HL-60 (cell line): Measurements from ENCODE around the gene LENG9.

Experiments
- DNase-seq, 2 experiments: peaks; one replicate each; pipeline ENCODE4 v3.0.0-alpha.2; 2010 to 2020; ENCODE audit warnings: low read depth in 1 of 2, low spot score in 1 of 2
- H3K27ac ChIP-seq: fragments of 250-450 bp; sonication (Bioruptor Pico); replicated peaks from 2 replicates; pipeline ENCODE4 v1.5.1; 2020; ENCODE audit warnings: mild to moderate bottlenecking, moderate library complexity
- H3K27me3 ChIP-seq: fragments of 250-450 bp; sonication (Bioruptor Pico); 2 replicates; pipeline ENCODE4 v1.5.1; 2021; ENCODE audit warnings: mild to moderate bottlenecking, moderate library complexity; ENCODE audit not compliant: insufficient read depth, poor library complexity, severe bottlenecking
- H3K4me3 ChIP-seq: replicated peaks from 2 replicates; pipeline ENCODE4 v1.5.1; 2011; ENCODE audit warnings: mild to moderate bottlenecking, control low read depth, low read length; ENCODE audit not compliant: insufficient read depth
- GABPA ChIP-seq: IDR thresholded peaks from 2 replicates; pipeline ENCODE4 v1.6.1; 2012; ENCODE audit warnings: low read depth
- POLR2AphosphoS5 ChIP-seq: IDR thresholded peaks from 2 replicates; pipeline ENCODE4 v1.6.1; 2012; ENCODE audit warnings: low read depth
- REST ChIP-seq: IDR thresholded peaks from 2 replicates; pipeline ENCODE4 v1.6.1; 2012; ENCODE audit warnings: low read depth; ENCODE audit not compliant: insufficient replicate concordance
- SPI1 ChIP-seq: IDR thresholded peaks from 2 replicates; pipeline ENCODE4 v1.6.1; 2012; ENCODE audit warnings: low read depth, mild to moderate bottlenecking, borderline replicate concordance
- TF ChIP-seq, protein P1 (sequence below): IDR thresholded peaks from one replicate; pipeline ENCODE4 v1.5.1; 2011; ENCODE audit warnings: low read length, control low read depth, inconsistent platforms; ENCODE audit not compliant: insufficient read depth

LENG9 gene

GRCh38 chr19:54418930-54419800, 44.4 kb downstream of the LENG9 start:
- no peak overlapping the region for H3K27ac ChIP-seq
- H3K4me3 ChIP-seq, result no peak overlapping the region
- H3K27me3 ChIP-seq, result peaks cover 42% of the 10 kb centered on the region
- no peak for TF ChIP-seq GABPA
- TF ChIP-seq, protein P1, sequence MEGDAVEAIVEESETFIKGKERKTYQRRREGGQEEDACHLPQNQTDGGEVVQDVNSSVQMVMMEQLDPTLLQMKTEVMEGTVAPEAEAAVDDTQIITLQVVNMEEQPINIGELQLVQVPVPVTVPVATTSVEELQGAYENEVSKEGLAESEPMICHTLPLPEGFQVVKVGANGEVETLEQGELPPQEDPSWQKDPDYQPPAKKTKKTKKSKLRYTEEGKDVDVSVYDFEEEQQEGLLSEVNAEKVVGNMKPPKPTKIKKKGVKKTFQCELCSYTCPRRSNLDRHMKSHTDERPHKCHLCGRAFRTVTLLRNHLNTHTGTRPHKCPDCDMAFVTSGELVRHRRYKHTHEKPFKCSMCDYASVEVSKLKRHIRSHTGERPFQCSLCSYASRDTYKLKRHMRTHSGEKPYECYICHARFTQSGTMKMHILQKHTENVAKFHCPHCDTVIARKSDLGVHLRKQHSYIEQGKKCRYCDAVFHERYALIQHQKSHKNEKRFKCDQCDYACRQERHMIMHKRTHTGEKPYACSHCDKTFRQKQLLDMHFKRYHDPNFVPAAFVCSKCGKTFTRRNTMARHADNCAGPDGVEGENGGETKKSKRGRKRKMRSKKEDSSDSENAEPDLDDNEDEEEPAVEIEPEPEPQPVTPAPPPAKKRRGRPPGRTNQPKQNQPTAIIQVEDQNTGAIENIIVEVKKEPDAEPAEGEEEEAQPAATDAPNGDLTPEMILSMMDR, result no peak
- TF ChIP-seq REST, result no peak
- no peak for TF ChIP-seq POLR2AphosphoS5
- 0 out of 2 replicates have a peak, but pooled peaks have one; percentile 7 for TF ChIP-seq SPI1
- no peak for DNase-seq

DNA sequence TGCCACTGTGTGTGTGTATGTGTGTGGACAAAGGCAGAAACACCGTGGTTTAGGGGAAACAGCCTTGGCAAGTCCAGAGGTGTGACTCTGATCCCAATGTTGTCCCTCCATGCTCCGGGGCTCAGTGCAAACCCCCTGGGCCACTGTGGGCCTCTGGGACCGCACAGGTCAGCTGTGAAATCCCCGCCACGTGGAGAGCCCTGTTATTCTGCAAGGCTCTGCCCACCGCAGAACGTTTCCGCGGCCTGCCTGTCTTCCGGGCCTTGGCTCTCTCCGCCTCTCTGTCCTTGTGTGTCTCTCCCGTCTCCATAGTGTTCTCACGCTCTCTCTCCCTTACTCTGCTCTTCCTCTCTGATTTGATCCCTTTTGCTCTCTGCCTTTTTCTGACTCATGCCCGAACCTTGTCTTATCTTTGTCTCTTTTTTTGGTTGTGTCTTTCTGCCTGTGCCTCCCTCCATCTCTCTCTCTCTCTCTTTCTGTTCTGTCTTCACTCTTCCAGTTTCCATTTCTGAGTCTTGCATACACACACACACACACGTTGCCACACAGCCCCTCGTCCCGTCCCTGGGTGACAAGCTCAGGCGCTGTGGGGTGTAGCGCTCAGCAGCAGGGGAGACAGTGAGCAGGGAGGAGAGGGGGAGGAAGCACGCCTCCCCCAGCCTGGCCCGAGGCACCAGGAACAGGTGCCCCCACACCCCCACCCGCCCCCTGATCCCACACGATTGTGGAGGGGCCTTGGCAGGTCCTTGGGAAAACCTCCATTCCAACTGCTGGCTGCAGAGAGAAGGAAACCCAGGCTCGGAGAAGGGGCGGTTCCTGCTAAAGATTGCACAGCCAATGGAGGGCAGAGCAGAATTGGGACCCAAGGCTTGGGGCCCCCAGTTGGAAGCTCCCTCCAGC, 45.3 kb downstream of the LENG9 start:
- TF ChIP-seq POLR2AphosphoS5, result peak; percentile 46; the same call in 1 of the 2 replicates
- TF ChIP-seq, protein P1, result no peak
- Histone ChIP-seq H3K4me3 (no peak overlapping the region), H3K27ac (no peak overlapping the region), H3K27me3 (peaks cover 39% of the 10 kb centered on the region)
- peak; percentile 57 to 74 for DNase-seq

DNA sequence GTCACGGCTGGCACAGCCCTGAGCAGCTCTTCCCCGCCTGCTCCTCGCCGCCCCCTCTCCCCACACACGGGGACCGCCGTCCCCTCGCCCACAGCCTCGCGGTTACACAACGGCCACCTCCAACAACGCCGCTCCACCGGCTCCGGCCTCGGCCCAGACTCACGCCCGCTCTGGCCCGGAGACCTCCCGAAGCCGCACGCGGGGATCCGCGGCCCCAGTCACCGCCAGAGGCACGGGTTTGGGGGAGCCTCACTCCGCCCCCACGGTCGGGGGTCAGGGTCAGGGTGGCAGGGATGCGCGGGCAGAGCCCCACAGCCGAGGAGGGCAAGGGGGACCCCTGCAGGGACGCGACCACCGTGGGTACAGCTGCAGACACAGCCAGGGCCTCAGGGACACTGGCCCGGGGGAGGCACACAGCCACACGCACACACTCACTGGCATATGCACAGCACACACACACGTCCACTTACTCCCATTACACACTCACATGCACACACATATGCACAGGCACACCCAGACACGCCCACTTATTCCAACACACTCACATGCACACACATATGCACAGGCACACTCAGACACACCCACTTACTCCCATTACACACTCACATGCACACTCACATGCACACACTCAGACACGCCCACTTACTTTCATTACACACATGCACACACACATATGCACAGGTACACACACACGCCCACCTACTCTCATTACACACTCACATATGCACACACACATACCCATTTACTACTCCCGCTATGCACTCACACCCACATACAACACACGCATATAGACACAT, 46.7 kb downstream of the LENG9 start:
- Histone ChIP-seq H3K27me3 (peaks cover 39% of the 10 kb centered on the region), H3K27ac (no peak overlapping the region), H3K4me3 (no peak overlapping the region)
- DNase-seq, result no peak
- TF ChIP-seq, protein P1, result no peak
- no peak for TF ChIP-seq REST
- TF ChIP-seq POLR2AphosphoS5, result no peak
- TF ChIP-seq GABPA, result no peak
- no peak for TF ChIP-seq SPI1
